Uterus (tissue), 2 donors: ENCODE results near the gene ATF6.

Experiments used
- POLR2A ChIP-seq, 2 donors: fragments of 450-650 bp; IDR thresholded peaks; one replicate each; pipeline ENCODE4 v1.6.1; 2016; ENCODE audit warnings: antibody characterized with exemption in 2 of 2, mild to moderate bottlenecking in 1 of 2, moderate library complexity in 1 of 2
- TF ChIP-seq, protein P1 (sequence below), 4 experiments: fragments of 200-600 bp in 2 of 4; fragments of 450-650 bp in 2 of 4; sonication (generic) in 2 of 4; IDR thresholded peaks; one replicate each; pipeline ENCODE4 v1.5.1; 2016 to 2019; ENCODE audit warnings: antibody characterized with exemption in 4 of 4, mild to moderate bottlenecking in 2 of 4, moderate library complexity in 1 of 4

DNA sequence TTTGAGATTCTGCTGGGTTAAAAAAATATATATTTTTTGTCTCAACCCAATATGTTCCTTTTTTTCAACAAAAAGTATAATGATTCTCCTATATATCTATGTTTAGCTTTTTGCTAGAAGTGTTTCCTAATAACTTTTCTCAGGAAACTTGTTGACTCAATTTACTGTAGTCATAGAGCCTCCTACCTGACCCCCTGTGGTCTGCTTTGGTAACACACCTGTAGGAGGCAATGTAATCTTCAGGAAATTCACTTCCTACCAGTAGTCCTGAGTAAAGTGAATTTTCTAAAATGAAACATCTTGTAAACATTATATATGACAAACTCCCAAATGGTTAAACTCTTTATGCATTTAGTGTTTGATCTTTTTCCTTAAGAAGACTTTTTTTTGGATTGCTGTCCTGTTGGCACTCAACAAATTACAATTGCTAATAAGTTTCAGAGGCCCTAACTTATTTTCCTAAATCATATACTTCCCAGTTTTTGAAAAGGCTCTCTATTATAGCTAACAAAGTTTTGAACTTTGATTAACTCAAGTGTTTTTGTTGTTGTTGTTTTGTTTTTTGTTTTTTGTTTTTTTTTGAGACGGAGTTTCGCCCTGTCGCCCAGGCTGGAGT, 139.3 kb downstream of the ATF6 start:
- no peak for TF ChIP-seq POLR2A (IDR thresholded peaks at IDR 0.05)
- TF ChIP-seq, protein P1, sequence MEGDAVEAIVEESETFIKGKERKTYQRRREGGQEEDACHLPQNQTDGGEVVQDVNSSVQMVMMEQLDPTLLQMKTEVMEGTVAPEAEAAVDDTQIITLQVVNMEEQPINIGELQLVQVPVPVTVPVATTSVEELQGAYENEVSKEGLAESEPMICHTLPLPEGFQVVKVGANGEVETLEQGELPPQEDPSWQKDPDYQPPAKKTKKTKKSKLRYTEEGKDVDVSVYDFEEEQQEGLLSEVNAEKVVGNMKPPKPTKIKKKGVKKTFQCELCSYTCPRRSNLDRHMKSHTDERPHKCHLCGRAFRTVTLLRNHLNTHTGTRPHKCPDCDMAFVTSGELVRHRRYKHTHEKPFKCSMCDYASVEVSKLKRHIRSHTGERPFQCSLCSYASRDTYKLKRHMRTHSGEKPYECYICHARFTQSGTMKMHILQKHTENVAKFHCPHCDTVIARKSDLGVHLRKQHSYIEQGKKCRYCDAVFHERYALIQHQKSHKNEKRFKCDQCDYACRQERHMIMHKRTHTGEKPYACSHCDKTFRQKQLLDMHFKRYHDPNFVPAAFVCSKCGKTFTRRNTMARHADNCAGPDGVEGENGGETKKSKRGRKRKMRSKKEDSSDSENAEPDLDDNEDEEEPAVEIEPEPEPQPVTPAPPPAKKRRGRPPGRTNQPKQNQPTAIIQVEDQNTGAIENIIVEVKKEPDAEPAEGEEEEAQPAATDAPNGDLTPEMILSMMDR (IDR thresholded peaks at IDR 0.05), result peak in 3 of 4 experiments; percentile 22 to 36 (median 28)
